C4-2B (cell line): Measurements from ENCODE around the gene JAGN1.

Source experiments
- H3K27ac ChIP-seq: fragments of 450-650 bp; 2 replicates; pipeline ENCODE4 v1.5.1; 2017
- ZFX ChIP-seq: fragments of 450-650 bp; IDR thresholded peaks from 2 replicates; pipeline ENCODE4 v1.6.1; 2017
- TF ChIP-seq, protein P1 (sequence below): fragments of 450-650 bp; conservative IDR thresholded peaks from 2 replicates; pipeline ENCODE4 v1.5.1; 2017; ENCODE audit warnings: mild to moderate bottlenecking

Gene JAGN1

DNA sequence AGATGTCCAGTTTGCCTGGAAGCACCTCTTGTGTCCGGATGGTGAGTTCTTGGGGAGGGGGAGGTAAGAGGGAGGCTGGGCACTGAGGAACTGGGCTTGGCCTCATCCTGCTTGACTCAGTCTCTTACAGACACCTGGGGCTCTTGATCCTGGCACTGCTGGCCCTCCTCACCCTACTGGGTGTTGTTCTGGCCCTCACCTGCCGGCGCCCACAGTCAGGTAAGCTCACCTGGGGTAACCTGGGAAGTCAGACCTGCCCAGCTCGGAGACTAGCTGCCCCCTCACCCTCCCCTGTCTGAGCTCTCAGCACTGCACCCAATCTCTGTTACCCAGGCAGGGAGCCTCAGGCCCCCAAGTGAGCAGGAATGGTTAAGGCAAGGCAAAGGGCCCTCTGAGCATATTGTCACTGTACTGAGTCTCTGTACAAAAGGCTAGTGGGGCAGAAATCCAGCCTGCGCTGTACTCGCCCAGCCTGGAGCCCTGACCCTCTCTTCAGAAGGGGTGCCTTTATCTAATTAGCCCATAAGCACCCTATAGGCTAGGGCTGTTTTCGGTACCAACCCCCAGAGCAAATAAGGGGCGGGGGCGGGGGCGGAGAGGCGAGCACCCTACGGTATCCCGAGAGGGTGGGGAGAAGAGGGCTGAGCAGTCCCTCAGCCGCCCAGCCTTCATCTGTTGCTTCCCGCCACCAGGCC, 24.3 kb downstream of the JAGN1 start:
- no peak for TF ChIP-seq ZFX
- TF ChIP-seq, protein P1, sequence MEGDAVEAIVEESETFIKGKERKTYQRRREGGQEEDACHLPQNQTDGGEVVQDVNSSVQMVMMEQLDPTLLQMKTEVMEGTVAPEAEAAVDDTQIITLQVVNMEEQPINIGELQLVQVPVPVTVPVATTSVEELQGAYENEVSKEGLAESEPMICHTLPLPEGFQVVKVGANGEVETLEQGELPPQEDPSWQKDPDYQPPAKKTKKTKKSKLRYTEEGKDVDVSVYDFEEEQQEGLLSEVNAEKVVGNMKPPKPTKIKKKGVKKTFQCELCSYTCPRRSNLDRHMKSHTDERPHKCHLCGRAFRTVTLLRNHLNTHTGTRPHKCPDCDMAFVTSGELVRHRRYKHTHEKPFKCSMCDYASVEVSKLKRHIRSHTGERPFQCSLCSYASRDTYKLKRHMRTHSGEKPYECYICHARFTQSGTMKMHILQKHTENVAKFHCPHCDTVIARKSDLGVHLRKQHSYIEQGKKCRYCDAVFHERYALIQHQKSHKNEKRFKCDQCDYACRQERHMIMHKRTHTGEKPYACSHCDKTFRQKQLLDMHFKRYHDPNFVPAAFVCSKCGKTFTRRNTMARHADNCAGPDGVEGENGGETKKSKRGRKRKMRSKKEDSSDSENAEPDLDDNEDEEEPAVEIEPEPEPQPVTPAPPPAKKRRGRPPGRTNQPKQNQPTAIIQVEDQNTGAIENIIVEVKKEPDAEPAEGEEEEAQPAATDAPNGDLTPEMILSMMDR: no peak
- peak overlapping the region; percentile 44 for H3K27ac ChIP-seq

DNA sequence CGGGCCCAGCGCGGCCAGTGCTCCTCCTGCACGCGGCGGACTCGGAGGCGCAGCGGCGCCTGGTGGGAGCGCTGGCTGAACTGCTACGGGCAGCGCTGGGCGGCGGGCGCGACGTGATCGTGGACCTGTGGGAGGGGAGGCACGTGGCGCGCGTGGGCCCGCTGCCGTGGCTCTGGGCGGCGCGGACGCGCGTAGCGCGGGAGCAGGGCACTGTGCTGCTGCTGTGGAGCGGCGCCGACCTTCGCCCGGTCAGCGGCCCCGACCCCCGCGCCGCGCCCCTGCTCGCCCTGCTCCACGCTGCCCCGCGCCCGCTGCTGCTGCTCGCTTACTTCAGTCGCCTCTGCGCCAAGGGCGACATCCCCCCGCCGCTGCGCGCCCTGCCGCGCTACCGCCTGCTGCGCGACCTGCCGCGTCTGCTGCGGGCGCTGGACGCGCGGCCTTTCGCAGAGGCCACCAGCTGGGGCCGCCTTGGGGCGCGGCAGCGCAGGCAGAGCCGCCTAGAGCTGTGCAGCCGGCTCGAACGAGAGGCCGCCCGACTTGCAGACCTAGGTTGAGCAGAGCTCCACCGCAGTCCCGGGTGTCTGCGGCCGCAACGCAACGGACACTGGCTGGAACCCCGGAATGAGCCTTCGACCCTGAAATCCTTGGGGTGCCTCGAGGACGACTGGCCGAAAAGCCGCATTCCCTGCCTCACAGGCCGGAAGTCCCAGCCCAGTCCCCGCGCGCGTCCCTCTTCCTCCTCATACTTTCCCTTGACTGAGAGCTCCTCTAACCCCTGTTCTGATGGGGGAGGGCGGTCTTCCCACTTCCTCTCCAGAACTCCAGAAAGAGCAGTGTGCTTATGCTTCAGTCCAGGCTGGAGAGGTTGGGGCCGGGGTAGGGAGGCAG, 25.1 kb downstream of the JAGN1 start:
- H3K27ac ChIP-seq: no peak overlapping the region; the same call in 1 of the 2 replicates
- TF ChIP-seq, protein P1: no peak
- no peak for TF ChIP-seq ZFX

- H3K27ac ChIP-seq: peak overlapping the region; percentile 77
Measured at GRCh38 chr3:9916346-9916733, 25.9 kb downstream of the JAGN1 start.

DNA sequence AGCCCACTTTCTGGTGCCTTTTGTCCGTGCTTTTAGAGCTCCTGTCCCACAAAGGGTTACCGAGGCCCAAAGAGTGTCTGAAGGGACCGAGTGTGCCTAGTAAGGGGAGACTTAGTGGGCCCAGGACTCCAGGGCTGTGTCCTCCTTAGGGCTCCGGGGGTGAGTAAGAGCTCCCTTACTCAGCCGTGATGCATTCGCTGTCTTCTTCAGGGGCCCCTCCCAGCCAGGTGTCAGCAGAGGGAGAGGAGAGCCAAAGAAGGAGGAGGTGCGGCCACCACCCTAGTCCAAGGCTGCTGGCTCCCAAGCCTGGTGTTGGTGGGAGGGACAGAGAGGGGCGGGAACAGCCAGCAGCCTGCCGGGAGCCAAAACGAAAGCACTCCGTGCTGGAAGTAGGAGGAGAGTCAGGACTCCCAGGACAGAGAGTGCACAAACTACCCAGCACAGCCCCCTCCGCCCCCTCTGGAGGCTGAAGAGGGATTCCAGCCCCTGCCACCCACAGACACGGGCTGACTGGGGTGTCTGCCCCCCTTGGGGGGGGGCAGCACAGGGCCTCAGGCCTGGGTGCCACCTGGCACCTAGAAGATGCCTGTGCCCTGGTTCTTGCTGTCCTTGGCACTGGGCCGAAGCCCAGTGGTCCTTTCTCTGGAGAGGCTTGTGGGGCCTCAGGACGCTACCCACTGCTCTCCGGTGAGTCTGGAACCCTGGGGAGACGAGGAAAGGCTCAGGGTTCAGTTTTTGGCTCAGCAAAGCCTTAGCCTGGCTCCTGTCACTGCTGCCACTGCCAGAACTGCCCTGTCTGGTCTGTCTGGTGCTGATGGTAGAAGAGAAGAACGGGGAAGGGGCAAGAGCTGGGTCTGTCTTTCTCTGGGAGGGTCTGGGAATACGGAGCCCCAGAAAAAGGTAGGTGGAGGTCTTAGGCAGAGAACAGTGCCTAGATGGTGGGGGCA, 26.6 kb downstream of the JAGN1 start, which contains the start of gene IL17RC:
IL17RC (plus strand) TSS at position 365 of the 947 bp plus-strand sequence; CDS start at position 583, 218 bp downstream.
- peak within 1 kb of the TSS; percentile 77 for H3K27ac ChIP-seq
- TF ChIP-seq, protein P1: no peak
- TF ChIP-seq ZFX: no peak

More at GRCh38 chr3:9916346-9916733, 25.9 kb downstream of the JAGN1 start:
- TF ChIP-seq, protein P1: no peak
- no peak for TF ChIP-seq ZFX

DNA sequence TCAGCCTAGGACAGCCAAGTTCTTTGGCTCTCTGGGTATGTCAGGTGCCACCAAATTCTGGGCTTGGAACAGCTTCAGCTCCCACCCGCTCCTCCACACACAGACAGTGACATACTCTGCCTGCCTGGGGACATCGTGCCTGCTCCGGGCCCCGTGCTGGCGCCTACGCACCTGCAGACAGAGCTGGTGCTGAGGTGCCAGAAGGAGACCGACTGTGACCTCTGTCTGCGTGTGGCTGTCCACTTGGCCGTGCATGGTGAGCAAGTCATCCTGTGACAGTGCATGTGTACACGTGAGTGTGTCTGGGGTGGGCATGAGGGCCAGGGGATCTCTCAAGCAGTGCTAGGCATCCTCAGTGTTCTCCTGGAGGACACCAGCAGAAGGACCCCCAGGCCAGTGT, 27.4 kb downstream of the JAGN1 start:
- TF ChIP-seq ZFX: no peak
- TF ChIP-seq, protein P1: no peak
- H3K27ac ChIP-seq: peak overlapping the region; percentile 77

GRCh38 chr3:9918261-9919038, 28.0 kb downstream of the JAGN1 start:
- TF ChIP-seq ZFX: no peak
- H3K27ac ChIP-seq: peak overlapping the region; percentile 77

- no peak for TF ChIP-seq ZFX
- TF ChIP-seq, protein P1: no peak
Measured at GRCh38 chr3:9928158-9928557, 37.7 kb downstream of the JAGN1 start.

More at GRCh38 chr3:9928158-9928557, 37.7 kb downstream of the JAGN1 start:
- H3K27ac ChIP-seq: no peak overlapping the region
